ENCODE data around the gene PLXNA2.
A peak's percentile ranks its signal among the peaks of the same experiment; 100 is the strongest.

PLXNA2 gene

GRCh38 chr1:208264469-208265121, 20.4 kb upstream of the PLXNA2 start:
- DNase-seq, result no peak

GRCh38 chr1:208261874-208262273, 17.7 kb upstream of the PLXNA2 start:
- no peak for DNase-seq

- DNase-seq, result no peak
These were observed 14.1 kb upstream of the PLXNA2 start for GRCh38 chr1:208258277-208258676.

- no peak for DNase-seq
These were observed 13.2 kb upstream of the PLXNA2 start for GRCh38 chr1:208257351-208257750.

GRCh38 chr1:208256556-208256955, 12.4 kb upstream of the PLXNA2 start:
- no peak for DNase-seq

- DNase-seq, result no peak
These were observed 11.9 kb upstream of the PLXNA2 start for GRCh38 chr1:208256091-208256490.

- no peak for DNase-seq
These were observed 10.7 kb upstream of the PLXNA2 start for GRCh38 chr1:208254862-208255261.

- DNase-seq, result no peak
These were observed 10.2 kb upstream of the PLXNA2 start for GRCh38 chr1:208254376-208254775.

- no peak for DNase-seq
These were observed 8.8 kb upstream of the PLXNA2 start for GRCh38 chr1:208252836-208253576.

- DNase-seq, result peak; percentile 73
These were observed 8.0 kb upstream of the PLXNA2 start for GRCh38 chr1:208251911-208252835.

- DNase-seq, result peak; percentile 34
These were observed 6.8 kb upstream of the PLXNA2 start for GRCh38 chr1:208251015-208251414.

- DNase-seq, result no peak
These were observed 6.4 kb upstream of the PLXNA2 start for GRCh38 chr1:208250613-208251012.

- DNase-seq, result no peak
These were observed 5.0 kb upstream of the PLXNA2 start for GRCh38 chr1:208248991-208249696.

GRCh38 chr1:208248307-208248801, 4.2 kb upstream of the PLXNA2 start:
- no peak for DNase-seq

- no peak for DNase-seq
These were observed 3.5 kb upstream of the PLXNA2 start for GRCh38 chr1:208247696-208248095.

GRCh38 chr1:208245185-208245705, 1.1 kb upstream of the PLXNA2 start:
- peak; percentile 99 for DNase-seq

- DNase-seq, result peak; percentile 76
These were observed 637 bp downstream of the PLXNA2 start for GRCh38 chr1:208243527-208243966.

- DNase-seq, result peak; percentile 78
These were observed 1.1 kb downstream of the PLXNA2 start for GRCh38 chr1:208242941-208243526.

- DNase-seq, result peak; percentile 39
These were observed 2.0 kb downstream of the PLXNA2 start for GRCh38 chr1:208242146-208242545.

- peak; percentile 30 for DNase-seq
These were observed 2.7 kb downstream of the PLXNA2 start for GRCh38 chr1:208241512-208241911.

- peak; percentile 51 for DNase-seq
These were observed 3.4 kb downstream of the PLXNA2 start for GRCh38 chr1:208240662-208241355.

Measured in DMS53 (cell line).